Upper lobe of left lung (tissue), 6 donors: ENCODE data around the gene GPATCH4. TPM values are rescaled to one million over a fixed set of nuclear protein-coding genes. Genes with fewer than 3 reads are reported as not detected.
"Not testable (repeated sequence)": the region's sequence is repeated elsewhere in the genome, so short reads cannot be mapped to it uniquely, and the experiment has no call there.

Experiments
- ATAC-seq, 2 donors: fragments of 200-7000 bp; cut with Tn5 transposase; one replicate each; pipeline ENCODE4 v1.9.1; 2022; ENCODE audit warnings: mild to moderate bottlenecking in 2 of 2, moderate library complexity in 2 of 2; ENCODE audit not compliant: low FRiP score in 2 of 2
- DNase-seq, 2 donors: peaks; one replicate each; pipeline ENCODE4 v3.0.0-alpha.2; 2019 to 2020
- H3K27ac ChIP-seq, 4 donors: fragments of 200-600 bp; sonication (generic); one replicate each; pipeline ENCODE4 v1.5.1; 2016 to 2019
- H3K27me3 ChIP-seq, 4 donors: fragments of 200-600 bp; sonication (generic); one replicate each; pipeline ENCODE4 v1.5.1; 2017 to 2019
- H3K36me3 ChIP-seq, 4 donors: fragments of 200-600 bp; sonication (generic); one replicate each; pipeline ENCODE4 v1.5.1; 2016 to 2019
- H3K4me1 ChIP-seq, 4 donors: fragments of 200-600 bp; sonication (generic); one replicate each; pipeline ENCODE4 v1.5.1; 2018 to 2019
- H3K4me3 ChIP-seq, 4 donors: fragments of 200-600 bp; sonication (generic); one replicate each; pipeline ENCODE4 v1.5.1; 2017 to 2019; ENCODE audit warnings: mild to moderate bottlenecking in 2 of 4, moderate library complexity in 1 of 4
- H3K9me3 ChIP-seq, 4 donors: fragments of 200-600 bp; sonication (generic); one replicate each; pipeline ENCODE4 v1.5.1; 2018 to 2019
- CTCF ChIP-seq, 6 experiments: fragments of 450-650 bp in 4 of 6; fragments of 200-600 bp in 2 of 6; sonication (generic) in 2 of 6; IDR thresholded peaks; one replicate each; pipeline ENCODE4 v1.5.1; 2016 to 2019; ENCODE audit warnings: antibody characterized with exemption in 6 of 6
- EP300 ChIP-seq, 4 donors: sonication (generic); formaldehyde crosslinking; IDR thresholded peaks; one replicate each; pipeline ENCODE4 v1.5.1; 2017; ENCODE audit warnings: antibody characterized with exemption in 4 of 4, control low read depth in 2 of 4
- POLR2A ChIP-seq, 4 donors: fragments of 450-650 bp; IDR thresholded peaks; one replicate each; pipeline ENCODE4 v1.5.1; 2016 to 2017; ENCODE audit warnings: antibody characterized with exemption in 4 of 4, mild to moderate bottlenecking in 2 of 4
- POLR2AphosphoS5 ChIP-seq, 2 donors: sonication (generic); formaldehyde crosslinking; IDR thresholded peaks; one replicate each; pipeline ENCODE4 v1.5.1; 2017; ENCODE audit warnings: antibody characterized with exemption in 2 of 2
- WGBS, 2 donors: methylation state at CpG; one replicate each; pipeline ENCODE4 v1.1.5; 2017 to 2018; 5-methylcytosine and 5-hydroxymethylcytosine counted together
- total RNA-seq, 6 donors: library from RNA; depleted of rRNA in 4 of 6; stranded (reverse); fragments of >200 nt in 4 of 6; gene quantifications; one replicate each; pipeline versions ENCODE4 v1.1.0 to v1.2.1, GENCODE V29; 2016 to 2021
- donor health status: DM: no; HTN: no; CAD: no; lungs with moderate emphysema.
- donor health status: DM: no; HTN: yes; CAD: no; lungs with severe emphysema.

GPATCH4 gene
- total RNA-seq, 6 donors from 2014 or later = 5.7 to 26.2 (median 19.4) TPM

GRCh38 chr1:156554971-156555370 is 46.3 kb downstream of the GPATCH4 start:
- no peaks in the 10 kb centered on the region for H3K9me3 ChIP-seq
- H3K36me3 ChIP-seq = no peaks in the 10 kb centered on the region
- ATAC-seq = no peak
- DNase-seq = no peak
- TF ChIP-seq CTCF (IDR thresholded peaks at IDR 0.05) (no peak), POLR2AphosphoS5 (IDR thresholded peaks at IDR 0.05) (no peak), EP300 (IDR thresholded peaks at IDR 0.05) (no peak)
- 73 to 79% methylated on average over 8 of the region's 8 CpGs for whole genome bisulfite sequencing, 2 donors
- no peaks in the 10 kb centered on the region for H3K4me1 ChIP-seq
- H3K27ac ChIP-seq = no peak overlapping the region
- H3K27me3 ChIP-seq = no peaks in the 10 kb centered on the region
- H3K4me3 ChIP-seq = no peak overlapping the region

- TF ChIP-seq POLR2AphosphoS5 (IDR thresholded peaks at IDR 0.05) = no peak
- TF ChIP-seq EP300 (IDR thresholded peaks at IDR 0.05) = no peak
- no peak for TF ChIP-seq CTCF (IDR thresholded peaks at IDR 0.05)
- no peak for TF ChIP-seq POLR2A (IDR thresholded peaks at IDR 0.05)
- H3K9me3 ChIP-seq = no peaks in the 10 kb centered on the region
- H3K27me3 ChIP-seq = no peaks in the 10 kb centered on the region
- no peaks in the 10 kb centered on the region for H3K36me3 ChIP-seq
- H3K27ac ChIP-seq = no peak overlapping the region
- no peaks in the 10 kb centered on the region for H3K4me1 ChIP-seq
- DNase-seq (no peak), ATAC-seq (no peak)
- 86 to 96% methylated on average over 6 of the region's 6 CpGs for WGBS, 2 donors
- no peak overlapping the region for H3K4me3 ChIP-seq
These were observed 47.3 kb downstream of the GPATCH4 start for GRCh38 chr1:156553860-156554485.

GRCh38 chr1:156552937-156553336 is 48.3 kb downstream of the GPATCH4 start:
- peak in 1 of 2 donors; percentile 78 for ATAC-seq
- not testable (repeated sequence) for H3K27ac ChIP-seq

GRCh38 chr1:156552518-156552917 is 48.8 kb downstream of the GPATCH4 start:
- DNase-seq (no peak), ATAC-seq (no peak)
- Histone ChIP-seq H3K27ac (no peak overlapping the region), H3K27me3 (no peaks in the 10 kb centered on the region), H3K4me1 (no peaks in the 10 kb centered on the region), H3K4me3 (no peak overlapping the region), H3K9me3 (no peaks in the 10 kb centered on the region), H3K36me3 (no peaks in the 10 kb centered on the region)
- 76 to 79% methylated on average over 5 of the region's 5 CpGs for WGBS, 2 donors
- TF ChIP-seq POLR2AphosphoS5 (IDR thresholded peaks at IDR 0.05) (no peak), POLR2A (IDR thresholded peaks at IDR 0.05) (no peak), EP300 (IDR thresholded peaks at IDR 0.05) (no peak), CTCF (IDR thresholded peaks at IDR 0.05) (no peak)

More at GRCh38 chr1:156552937-156553336, 48.3 kb downstream of the GPATCH4 start:
- peak in 1 of 2 donors; percentile 84 for DNase-seq
- peak in 1 of 2 donors; percentile 57 for TF ChIP-seq POLR2AphosphoS5 (IDR thresholded peaks at IDR 0.05)
- not testable (repeated sequence) for H3K9me3 ChIP-seq, H3K27me3 ChIP-seq, H3K36me3 ChIP-seq, H3K4me3 ChIP-seq, H3K4me1 ChIP-seq
- WGBS, 2 donors = 69 to 79% methylated on average over 4 of the region's 4 CpGs

- no peaks in the 10 kb centered on the region for H3K9me3 ChIP-seq
- no peak for DNase-seq
- H3K4me1 ChIP-seq = no peaks in the 10 kb centered on the region
- no peaks in the 10 kb centered on the region for H3K36me3 ChIP-seq
- no peak for TF ChIP-seq POLR2A (IDR thresholded peaks at IDR 0.05)
- TF ChIP-seq EP300 (IDR thresholded peaks at IDR 0.05) = no peak
- TF ChIP-seq POLR2AphosphoS5 (IDR thresholded peaks at IDR 0.05) = no peak
- no peak for TF ChIP-seq CTCF (IDR thresholded peaks at IDR 0.05)
- H3K4me3 ChIP-seq = no peak overlapping the region
- no peaks in the 10 kb centered on the region for H3K27me3 ChIP-seq
- WGBS, 2 donors = 75% methylated on average over 5 to 6 of the region's 6 CpGs
- no peak overlapping the region for H3K27ac ChIP-seq
- no peak for ATAC-seq
These were observed 49.4 kb downstream of the GPATCH4 start for GRCh38 chr1:156551869-156552268.
